ENCODE measurements around the gene NDUFB11. TPM values are rescaled to one million over a fixed set of nuclear protein-coding genes. Genes with fewer than 3 reads are reported as not detected.

The NDUFB11 gene
- polyA plus RNA-seq, 5 donors = 82.5 to 107 (median 89.0) TPM

GRCh38 chrX:47093860-47094259 lies 50.6 kb downstream of the NDUFB11 start:
- no peak for DNase-seq

- no peak for DNase-seq
These were observed 51.3 kb downstream of the NDUFB11 start for GRCh38 chrX:47093248-47093647.

Other genes with a start within 250 kb of the NDUFB11 start
- 10 to 100 TPM; 11.4 to 17.9 (median 14.9) TPM for gene JADE3, start 232.3 kb downstream of the NDUFB11 start, polyA plus RNA-seq (ENCODE audit: insufficient read depth in 1 of 5, insufficient read length in 5 of 5, low replicate concordance in 1 of 5)
- gene RGN, start 66.3 kb downstream of the NDUFB11 start, polyA plus RNA-seq (ENCODE audit: insufficient read depth in 1 of 5, insufficient read length in 5 of 5, low replicate concordance in 1 of 5) = 10 to 100 TPM; 13.3 to 16.5 (median 13.9) TPM
- gene RBM10, start 519 bp upstream of the NDUFB11 start, polyA plus RNA-seq (ENCODE audit: insufficient read depth in 1 of 5, insufficient read length in 5 of 5, low replicate concordance in 1 of 5) = 10 to 100 TPM; 39.2 to 59.0 (median 48.4) TPM
- 100 to 1,000 TPM; 169 to 241 (median 204) TPM for gene UBA1, start 49.1 kb upstream of the NDUFB11 start, polyA plus RNA-seq (ENCODE audit: insufficient read depth in 1 of 5, insufficient read length in 5 of 5, low replicate concordance in 1 of 5)
- gene CDK16, start 74.0 kb upstream of the NDUFB11 start, polyA plus RNA-seq (ENCODE audit: insufficient read depth in 1 of 5, insufficient read length in 5 of 5, low replicate concordance in 1 of 5) = 100 to 1,000 TPM in 1 of 5 donors, 10 to 100 TPM in 4; 85.4 to 119 (median 94.3) TPM
- 100 to 1,000 TPM in 4 of 5 donors, 10 to 100 TPM in 1; 93.4 to 127 (median 109) TPM for gene USP11, start 88.3 kb upstream of the NDUFB11 start, polyA plus RNA-seq (ENCODE audit: insufficient read depth in 1 of 5, insufficient read length in 5 of 5, low replicate concordance in 1 of 5)
- 1 to 10 TPM in 1 of 5 donors, under 1 TPM in 4; 0.65 to 1.1 (median 0.84) TPM for gene ZNF157, start 225.9 kb upstream of the NDUFB11 start, polyA plus RNA-seq (ENCODE audit: insufficient read depth in 1 of 5, insufficient read length in 5 of 5, low replicate concordance in 1 of 5)

All from right lung (tissue), 5 donors.